K562 (cell line): ENCODE measurements around the gene SLC25A36. TPM values are rescaled to one million over a fixed set of nuclear protein-coding genes. Genes with fewer than 3 reads are reported as not detected.

Source experiments
- ATAC-seq: fragments of 200-7000 bp; cut with Tn5 transposase; 3 replicates; pipeline ENCODE4 v1.9.1; 2020; ENCODE audit warnings: moderate library complexity
- BruUV-seq: library from RNA; stranded (reverse); fragments of 400-500 nt; replicated peaks from 2 replicates; lab custom pipeline; 2021; lab: Mats Ljungman, UMichigan
- CTCF ChIA-PET: fragments of 300-600 bp; formaldehyde crosslinking; extraction: SDS; loops from one replicate; lab custom pipeline; 2021; ENCODE audit warnings: low intra/inter-chr PET ratio; lab: Yijun Ruan, JAX
- POLR2A ChIA-PET: fragments of 300-600, 350-650 bp; sonication (Branson Sonifier 250); formaldehyde crosslinking; extraction: SDS; loops from one replicate; lab custom pipeline; 2021; ENCODE audit warnings: antibody characterized with exemption, inconsistent platforms; lab: Yijun Ruan, JAX
- DNase-seq, 4 experiments: peaks; one replicate each; pipeline versions ENCODE4 v3.0.0 to v3.0.0-alpha.2; 2011 to 2018; ENCODE audit warnings: low spot score in 3 of 4, mixed read lengths in 3 of 4; ENCODE audit errors: extremely low read depth in 1 of 4
- FAIRE-seq: peaks from 2 replicates; lab custom pipeline; 2011; peaks lifted over from hg19 to GRCh38; lab: Jason Lieb, UNC
- H2AFZ ChIP-seq: 2 replicates; pipeline ENCODE4 v1.6.0; 2011; ENCODE audit warnings: low read depth, low read length, control low read depth, inconsistent platforms
- H3K27ac ChIP-seq: fragments of 200-600 bp; 3 replicates; pipeline ENCODE4 v1.8.0; 2011; ENCODE audit warnings: low read depth, mild to moderate bottlenecking, control low read depth, inconsistent platforms, low read length, moderate library complexity, mixed read lengths; ENCODE audit errors: extremely low read depth
- H3K27me3 ChIP-seq, 2 experiments: fragments of 300-600 bp in 1 of 2; 2 replicates in 1 of 2; 3 replicates in 1 of 2; pipeline versions ENCODE4 v1.6.0 to v1.8.0; 2011; ENCODE audit warnings: inconsistent platforms in 2 of 2, low read length in 2 of 2, mild to moderate bottlenecking in 1 of 2, mixed read lengths in 1 of 2, moderate library complexity in 1 of 2; ENCODE audit not compliant: control insufficient read depth in 2 of 2, insufficient read depth in 2 of 2
- H3K36me3 ChIP-seq: fragments of 300-600 bp; 3 replicates; pipeline ENCODE4 v1.8.0; 2011; ENCODE audit warnings: mild to moderate bottlenecking, low read length, inconsistent platforms; ENCODE audit not compliant: control insufficient read depth, insufficient read depth
- H3K4me1 ChIP-seq, 2 experiments: fragments of 200-600 bp in 1 of 2; replicated peaks in 1 of 2; 2 replicates in 1 of 2; 3 replicates in 1 of 2; pipeline versions ENCODE4 v1.5.1 to v1.8.0; 2011; ENCODE audit warnings: inconsistent platforms in 2 of 2, low read length in 2 of 2, mild to moderate bottlenecking in 1 of 2, mixed read lengths in 1 of 2, moderate library complexity in 1 of 2; ENCODE audit not compliant: control insufficient read depth in 2 of 2, insufficient read depth in 2 of 2
- H3K4me2 ChIP-seq: 2 replicates; pipeline ENCODE4 v1.6.1; 2011; ENCODE audit warnings: low read length, control low read depth, inconsistent platforms, mixed read lengths; ENCODE audit not compliant: insufficient read depth
- H3K4me3 ChIP-seq: fragments of 200-600 bp; sonication (generic), shearing (Covaris generic); 2 replicates; pipeline ENCODE4 v1.5.1; 2016; ENCODE audit warnings: control low read depth, inconsistent platforms
- H3K79me2 ChIP-seq: fragments of 200-600 bp; 3 replicates; pipeline ENCODE4 v1.8.0; 2011; ENCODE audit warnings: low read length, inconsistent platforms; ENCODE audit not compliant: control insufficient read depth, insufficient read depth
- H3K9ac ChIP-seq, 2 experiments: 2 replicates each; pipeline versions ENCODE4 v1.6.0 to v1.6.1; 2011; ENCODE audit warnings: low read depth in 2 of 2, low read length in 2 of 2, control low read depth in 1 of 2, inconsistent platforms in 1 of 2, mild to moderate bottlenecking in 1 of 2, mixed read lengths in 1 of 2; ENCODE audit not compliant: insufficient read depth in 1 of 2
- H3K9me1 ChIP-seq: one replicate; pipeline ENCODE4 v1.6.0; 2011; ENCODE audit warnings: inconsistent platforms, mild to moderate bottlenecking, low read length, moderate library complexity; ENCODE audit not compliant: control insufficient read depth, insufficient read depth
- H3K9me3 ChIP-seq: replicated peaks from 2 replicates; pipeline ENCODE4 v1.5.1; 2011; ENCODE audit warnings: low read depth, low read length, inconsistent platforms; ENCODE audit not compliant: control insufficient read depth, insufficient read depth
- H4K20me1 ChIP-seq: replicated peaks from 2 replicates; pipeline ENCODE4 v1.6.1; 2011; ENCODE audit warnings: low read length, inconsistent platforms, mixed read lengths; ENCODE audit not compliant: control insufficient read depth, insufficient read depth
- FIP1L1 ChIP-seq: fragments of 200-400 bp; formaldehyde crosslinking; IDR thresholded peaks from 2 replicates; pipeline ENCODE4 v1.6.1; 2018; ENCODE audit warnings: mild to moderate bottlenecking, low read depth, low read length; ENCODE audit not compliant: poor library complexity, severe bottlenecking
- MTF1 ChIP-seq: fragments of 250-450 bp; sonication (Bioruptor Pico); IDR thresholded peaks from 2 replicates; pipeline ENCODE4 v1.9.0; 2021; ENCODE audit warnings: moderate library complexity, mild to moderate bottlenecking, inconsistent platforms, borderline replicate concordance
- RAD21 ChIP-seq, 2 experiments: fragments of 250-450 bp in 1 of 2; fragments of 450-650 bp in 1 of 2; sonication (Bioruptor Pico) in 1 of 2; formaldehyde crosslinking in 1 of 2; IDR thresholded peaks in 1 of 2; conservative IDR thresholded peaks in 1 of 2; 2 replicates each; pipeline versions ENCODE4 v1.4.0 to v1.8.0; 2020 to 2022; ENCODE audit warnings: mild to moderate bottlenecking in 2 of 2, moderate library complexity in 1 of 2
- WGBS: fragments of 100-300 bp; shearing (Covaris generic); methylation state at CpG from one replicate; pipeline ENCODE4 v1.1.6; 2016; ENCODE audit warnings: low coverage, mixed read lengths; ENCODE audit not compliant: insufficient coverage; ENCODE audit errors: missing lambda C conversion rate; 5-methylcytosine and 5-hydroxymethylcytosine counted together
- in situ Hi-C: fragments of 300-500 bp; cut with MboI; formaldehyde crosslinking; loops from 4 replicates; pipeline ENCODE4 v1.15.0; 2018; ENCODE audit warnings: inconsistent platforms, mixed read lengths
- intact Hi-C: fragments of 100-400 bp; cut with micrococcal nuclease; formaldehyde crosslinking; loops from 2 replicates; pipeline ENCODE4 v1.14.2; 2022
- polyA plus RNA-seq, 8 experiments: library from polyadenylated mRNA; depleted of rRNA in 4 of 8; stranded (reverse) in 5 of 8; unstranded in 3 of 8; fragments of >200 nt; fragmentation: Nextera tagmentation in 2 of 8; fragmentation: Illumina TruSeq in 1 of 8; extraction: Ambion mirVana in 2 of 8; extraction: Trizol in 1 of 8; gene quantifications; 2 replicates each; pipeline versions ENCODE4 v1.2.1 to v1.2.3, GENCODE V29; 2011 to 2014; ENCODE audit warnings: inconsistent platforms in 1 of 8, missing spikeins in 1 of 8
- total RNA-seq, 7 experiments: library from RNA; depleted of rRNA in 6 of 7; stranded (reverse); fragments of >200 nt in 6 of 7; fragmentation: Illumina TruSeq in 2 of 7; extraction: Trizol in 2 of 7; gene quantifications; 2 replicates each; pipeline versions ENCODE4 v1.2.1 to v1.2.3, GENCODE V29; 2011 to 2021; ENCODE audit warnings: low replicate concordance in 1 of 7
- TF ChIP-seq, protein P1 (sequence below): fragments of 250-450 bp; sonication (Bioruptor Pico); IDR thresholded peaks from 2 replicates; pipeline ENCODE4 v1.8.0; 2022; ENCODE audit warnings: inconsistent platforms
- TF ChIP-seq, protein P2 (sequence below), 3 experiments: IDR thresholded peaks in 2 of 3; conservative IDR thresholded peaks in 1 of 3; 2 replicates each; pipeline ENCODE4 v1.5.1; 2011 to 2012; ENCODE audit warnings: low read length in 3 of 3, mild to moderate bottlenecking in 3 of 3, control low read depth in 2 of 3, improper control_type of control experiment in 1 of 3, inconsistent platforms in 1 of 3, low read depth in 1 of 3, mixed read lengths in 1 of 3, moderate library complexity in 1 of 3; ENCODE audit not compliant: insufficient read depth in 2 of 3

Gene SLC25A36
- total and polyA plus RNA-seq, 9 of the 15 experiments (the other 6 are each of a cell fraction or from before 2014, with no cell fraction given) = 12.0 to 95.3 (median 43.3) TPM

- peaks cover under 1% of the 10 kb centered on the region for H3K9me1 ChIP-seq
- CTCF ChIA-PET = interaction anchor here (0.7 kb wide), 1 partner anchor 270 kb away, joined by 3 read pairs; no protein-coding TSS in a partner anchor
- no peak overlapping the region for H3K4me2 ChIP-seq
- no peak overlapping the region for H3K9ac ChIP-seq
- H3K4me1 ChIP-seq = no peaks in the 10 kb centered on the region
- H3K27ac ChIP-seq = no peak overlapping the region
- H2AFZ ChIP-seq = no peak overlapping the region
- intact Hi-C loops (loop anchor here (10.0 kb wide), 2 partner anchors 52 to 182 kb away; no protein-coding TSS in a partner anchor), in situ Hi-C loops (no loop called here)
- H3K27me3 ChIP-seq = peaks cover 0 to 4% of the 10 kb centered on the region in 2 experiments; a peak in 3 of 5 replicates
- peak; percentile 65 for FAIRE-seq
- ATAC-seq = peak; percentile 85
- no peaks in the 10 kb centered on the region for H4K20me1 ChIP-seq
- H3K4me3 ChIP-seq = no peak overlapping the region
- TF ChIP-seq RAD21 (CRISPR knock-in tag; conservative IDR thresholded peaks at IDR 0.05 in 1 of 2, IDR thresholded peaks at IDR 0.05 in 1 of 2) (peak; percentile 20 to 59; a peak in 3 of 4 replicates), FIP1L1 (no peak), MTF1 (CRISPR knock-in tag) (no peak)
- TF ChIP-seq, protein P1, sequence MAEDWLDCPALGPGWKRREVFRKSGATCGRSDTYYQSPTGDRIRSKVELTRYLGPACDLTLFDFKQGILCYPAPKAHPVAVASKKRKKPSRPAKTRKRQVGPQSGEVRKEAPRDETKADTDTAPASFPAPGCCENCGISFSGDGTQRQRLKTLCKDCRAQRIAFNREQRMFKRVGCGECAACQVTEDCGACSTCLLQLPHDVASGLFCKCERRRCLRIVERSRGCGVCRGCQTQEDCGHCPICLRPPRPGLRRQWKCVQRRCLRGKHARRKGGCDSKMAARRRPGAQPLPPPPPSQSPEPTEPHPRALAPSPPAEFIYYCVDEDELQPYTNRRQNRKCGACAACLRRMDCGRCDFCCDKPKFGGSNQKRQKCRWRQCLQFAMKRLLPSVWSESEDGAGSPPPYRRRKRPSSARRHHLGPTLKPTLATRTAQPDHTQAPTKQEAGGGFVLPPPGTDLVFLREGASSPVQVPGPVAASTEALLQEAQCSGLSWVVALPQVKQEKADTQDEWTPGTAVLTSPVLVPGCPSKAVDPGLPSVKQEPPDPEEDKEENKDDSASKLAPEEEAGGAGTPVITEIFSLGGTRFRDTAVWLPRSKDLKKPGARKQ = no peak
- TF ChIP-seq, protein P2, sequence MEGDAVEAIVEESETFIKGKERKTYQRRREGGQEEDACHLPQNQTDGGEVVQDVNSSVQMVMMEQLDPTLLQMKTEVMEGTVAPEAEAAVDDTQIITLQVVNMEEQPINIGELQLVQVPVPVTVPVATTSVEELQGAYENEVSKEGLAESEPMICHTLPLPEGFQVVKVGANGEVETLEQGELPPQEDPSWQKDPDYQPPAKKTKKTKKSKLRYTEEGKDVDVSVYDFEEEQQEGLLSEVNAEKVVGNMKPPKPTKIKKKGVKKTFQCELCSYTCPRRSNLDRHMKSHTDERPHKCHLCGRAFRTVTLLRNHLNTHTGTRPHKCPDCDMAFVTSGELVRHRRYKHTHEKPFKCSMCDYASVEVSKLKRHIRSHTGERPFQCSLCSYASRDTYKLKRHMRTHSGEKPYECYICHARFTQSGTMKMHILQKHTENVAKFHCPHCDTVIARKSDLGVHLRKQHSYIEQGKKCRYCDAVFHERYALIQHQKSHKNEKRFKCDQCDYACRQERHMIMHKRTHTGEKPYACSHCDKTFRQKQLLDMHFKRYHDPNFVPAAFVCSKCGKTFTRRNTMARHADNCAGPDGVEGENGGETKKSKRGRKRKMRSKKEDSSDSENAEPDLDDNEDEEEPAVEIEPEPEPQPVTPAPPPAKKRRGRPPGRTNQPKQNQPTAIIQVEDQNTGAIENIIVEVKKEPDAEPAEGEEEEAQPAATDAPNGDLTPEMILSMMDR (IDR thresholded peaks at IDR 0.05 in 2 of 3, conservative IDR thresholded peaks at IDR 0.05 in 1 of 3; ENCODE audit: insufficient read depth in 2 of 3, low read depth in 1 of 3, low read length in 3 of 3) = peak; percentile 39 to 56 (median 55); a peak in 5 of 6 replicates
- TF ChIP-seq, all 486 proteins: peak for 2
- 0% methylated on average over 1 of the region's 1 CpG for WGBS
- Histone ChIP-seq H3K36me3 (no peaks in the 10 kb centered on the region), H3K79me2 (no peaks in the 10 kb centered on the region), H3K9me3 (no peaks in the 10 kb centered on the region)
- POLR2A ChIA-PET = interaction anchor here (0.9 kb wide), 2 partner anchors 10 to 15 kb away, joined by 3 read pairs; no protein-coding TSS in a partner anchor
- peak in 3 of 4 experiments; percentile 19 to 42 (median 20) for DNase-seq
- no TSS peak for BruUV-seq
These were observed 19.0 kb upstream of the SLC25A36 start for GRCh38 chr3:140922634-140923033.
